Ectodermal cell (in vitro differentiated cells): ENCODE measurements around the gene RUNDC3A.
"Not testable (repeated sequence)": the region's sequence is repeated elsewhere in the genome, so short reads cannot be mapped to it uniquely, and the experiment has no call there.

Experiments
- H3K27ac ChIP-seq: 2 replicates; pipeline ENCODE4 v1.7.0; 2013; ENCODE audit warnings: mild to moderate bottlenecking, low read depth, low read length; ENCODE audit not compliant: insufficient read depth, poor library complexity, severe bottlenecking
- H3K27me3 ChIP-seq: 2 replicates; pipeline ENCODE4 v1.7.0; 2013; ENCODE audit warnings: mild to moderate bottlenecking, low read length; ENCODE audit not compliant: insufficient read depth, control insufficient read depth, poor library complexity, severe bottlenecking
- H3K36me3 ChIP-seq: one replicate; pipeline ENCODE4 v1.7.0; 2013; ENCODE audit warnings: low read length; ENCODE audit not compliant: control insufficient read depth, insufficient read depth
- H3K4me1 ChIP-seq: one replicate; pipeline ENCODE4 v1.7.0; 2013; ENCODE audit warnings: low read length; ENCODE audit not compliant: control insufficient read depth, insufficient read depth
- H3K4me3 ChIP-seq: 2 replicates; pipeline ENCODE4 v1.7.0; 2013; ENCODE audit warnings: low read depth, low read length, control low read depth; ENCODE audit not compliant: insufficient read depth
- H3K9me3 ChIP-seq: 2 replicates; pipeline ENCODE4 v1.7.0; 2013; ENCODE audit warnings: mild to moderate bottlenecking, low read length, moderate library complexity; ENCODE audit not compliant: control insufficient read depth
- whole genome bisulfite sequencing, 2 experiments: methylation state at CpG; one replicate each; pipeline ENCODE4 v1.1.7; 2013; ENCODE audit warnings: missing lambda C conversion rate in 2 of 2; 5-methylcytosine and 5-hydroxymethylcytosine counted together

RUNDC3A gene

GRCh38 chr17:44327715-44328449, 19.5 kb downstream of the RUNDC3A start:
- Histone ChIP-seq H3K36me3 (no peaks in the 10 kb centered on the region), H3K27me3 (peaks cover 18% of the 10 kb centered on the region), H3K4me3 (no peak overlapping the region), H3K27ac (no peak overlapping the region), H3K9me3 (no peaks in the 10 kb centered on the region), H3K4me1 (peaks cover 2% of the 10 kb centered on the region)
- WGBS, 2 experiments, result 88 to 89% methylated on average over 7 of the region's 7 CpGs

GRCh38 chr17:44329516-44329915, 21.1 kb downstream of the RUNDC3A start:
- H3K9me3 ChIP-seq, H3K27ac ChIP-seq, H3K4me1 ChIP-seq, H3K36me3 ChIP-seq, H3K4me3 ChIP-seq: not testable (repeated sequence)
- peaks cover 18% of the 10 kb centered on the region for H3K27me3 ChIP-seq
- 88 to 92% methylated on average over 5 of the region's 7 CpGs for WGBS, 2 experiments

- H3K9me3 ChIP-seq, H3K4me3 ChIP-seq, H3K36me3 ChIP-seq, H3K4me1 ChIP-seq, H3K27ac ChIP-seq: not testable (repeated sequence)
- H3K27me3 ChIP-seq, result peaks cover 13% of the 10 kb centered on the region
- 91 to 94% methylated on average over 5 of the region's 5 CpGs for WGBS, 2 experiments
These were observed 21.9 kb downstream of the RUNDC3A start for GRCh38 chr17:44330263-44330662.

- peaks cover 3% of the 10 kb centered on the region for H3K27me3 ChIP-seq
- WGBS, 2 experiments, result 18 to 20% methylated on average over 7 of the region's 7 CpGs
- H3K9me3 ChIP-seq, result no peaks in the 10 kb centered on the region
These were observed 22.9 kb downstream of the RUNDC3A start for GRCh38 chr17:44331249-44331760.

GRCh38 chr17:44333371-44333770, 25.0 kb downstream of the RUNDC3A start:
- Histone ChIP-seq H3K9me3 (no peaks in the 10 kb centered on the region), H3K4me3 (no peak overlapping the region), H3K36me3 (no peaks in the 10 kb centered on the region), H3K4me1 (no peaks in the 10 kb centered on the region), H3K27ac (no peak overlapping the region), H3K27me3 (no peaks in the 10 kb centered on the region)
- 78 to 84% methylated on average over 4 of the region's 5 CpGs for WGBS, 2 experiments

More at GRCh38 chr17:44331249-44331760, 22.9 kb downstream of the RUNDC3A start:
- H3K4me3 ChIP-seq, result no peak overlapping the region
- no peak overlapping the region for H3K27ac ChIP-seq
- no peaks in the 10 kb centered on the region for H3K4me1 ChIP-seq
- no peaks in the 10 kb centered on the region for H3K36me3 ChIP-seq

GRCh38 chr17:44334315-44334714, 25.9 kb downstream of the RUNDC3A start:
- no peaks in the 10 kb centered on the region for H3K4me1 ChIP-seq
- no peak overlapping the region for H3K4me3 ChIP-seq
- H3K27me3 ChIP-seq, result no peaks in the 10 kb centered on the region
- 72 to 77% methylated on average over 2 of the region's 2 CpGs for WGBS, 2 experiments
- H3K36me3 ChIP-seq, result no peaks in the 10 kb centered on the region
- H3K27ac ChIP-seq, result no peak overlapping the region
- H3K9me3 ChIP-seq, result no peaks in the 10 kb centered on the region

- H3K36me3 ChIP-seq, result no peaks in the 10 kb centered on the region
- H3K27me3 ChIP-seq, result no peaks in the 10 kb centered on the region
- no peaks in the 10 kb centered on the region for H3K9me3 ChIP-seq
- H3K27ac ChIP-seq, result no peak overlapping the region
- H3K4me3 ChIP-seq, result no peak overlapping the region
- H3K4me1 ChIP-seq, result no peaks in the 10 kb centered on the region
- WGBS, 2 experiments, result 54 to 57% methylated on average over 3 of the region's 3 CpGs
These were observed 26.3 kb downstream of the RUNDC3A start for GRCh38 chr17:44334727-44335126.

- H3K9me3 ChIP-seq, result no peaks in the 10 kb centered on the region
- H3K4me3 ChIP-seq, result no peak overlapping the region
- H3K27ac ChIP-seq, result no peak overlapping the region
- H3K36me3 ChIP-seq, result no peaks in the 10 kb centered on the region
- H3K27me3 ChIP-seq, result no peaks in the 10 kb centered on the region
- 77 to 93% methylated on average over 3 of the region's 3 CpGs for WGBS, 2 experiments
- H3K4me1 ChIP-seq, result no peaks in the 10 kb centered on the region
These were observed 27.2 kb downstream of the RUNDC3A start for GRCh38 chr17:44335564-44335963.

- Histone ChIP-seq H3K27me3 (no peaks in the 10 kb centered on the region), H3K27ac (no peak overlapping the region), H3K4me1 (no peaks in the 10 kb centered on the region), H3K36me3 (no peaks in the 10 kb centered on the region), H3K4me3 (no peak overlapping the region), H3K9me3 (no peaks in the 10 kb centered on the region)
- 64 to 65% methylated on average over 5 of the region's 5 CpGs for WGBS, 2 experiments
These were observed 27.6 kb downstream of the RUNDC3A start for GRCh38 chr17:44335968-44336367.

GRCh38 chr17:44338702-44339101, 30.3 kb downstream of the RUNDC3A start:
- Histone ChIP-seq H3K4me3 (no peak overlapping the region), H3K36me3 (no peaks in the 10 kb centered on the region), H3K27me3 (no peaks in the 10 kb centered on the region), H3K9me3 (no peaks in the 10 kb centered on the region), H3K4me1 (no peaks in the 10 kb centered on the region), H3K27ac (no peak overlapping the region)
- WGBS, 2 experiments, result 67 to 70% methylated on average over 6 of the region's 6 CpGs
